Body of pancreas (tissue), 4 donors: ENCODE measurements around the gene TSPAN10.

Experiments
- POLR2A ChIP-seq, 3 donors: fragments of 450-650 bp; IDR thresholded peaks; one replicate each; pipeline ENCODE4 v1.6.1; 2016; ENCODE audit warnings: antibody characterized with exemption in 3 of 3, mild to moderate bottlenecking in 2 of 3
- TF ChIP-seq, protein P1 (sequence below), 7 experiments: fragments of 450-650 bp in 4 of 7; fragments of 200-600 bp in 3 of 7; sonication (generic) in 3 of 7; IDR thresholded peaks; one replicate each; pipeline ENCODE4 v1.5.1; 2016 to 2019; ENCODE audit warnings: antibody characterized with exemption in 7 of 7

DNA sequence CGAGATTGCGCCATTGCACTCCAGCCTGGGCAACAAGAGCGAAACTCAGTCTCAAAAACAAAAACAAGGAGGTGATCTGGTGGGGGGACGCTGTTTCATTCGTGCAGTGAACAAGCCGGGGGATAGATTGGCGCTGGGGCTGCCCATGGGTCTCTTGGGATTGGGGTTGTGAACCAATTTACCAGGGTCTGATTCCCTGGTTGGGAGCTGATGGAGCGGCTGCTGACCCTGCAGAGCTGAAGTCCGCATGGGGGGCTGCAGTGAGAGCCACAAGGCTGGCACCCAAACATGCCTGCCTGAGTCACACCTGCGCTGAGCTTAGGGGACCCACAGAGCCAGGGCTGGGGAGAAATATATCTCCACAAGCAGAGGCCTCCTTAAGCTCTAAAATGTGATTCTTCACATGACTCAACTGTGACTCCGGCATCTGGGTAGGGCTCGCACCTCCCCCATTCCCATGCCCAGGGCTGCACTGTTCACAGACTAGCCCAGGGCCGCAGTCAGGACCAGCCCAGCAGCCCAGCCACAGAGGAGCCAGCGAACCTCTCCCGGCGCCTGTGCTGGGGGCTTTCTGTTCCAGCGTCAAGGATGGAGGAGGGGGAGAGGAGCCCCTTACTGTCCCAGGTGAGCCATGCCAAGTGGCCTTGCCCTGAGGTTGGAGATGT, 5.0 kb downstream of the TSPAN10 start:
- no peak for TF ChIP-seq POLR2A (IDR thresholded peaks at IDR 0.05)
- TF ChIP-seq, protein P1, sequence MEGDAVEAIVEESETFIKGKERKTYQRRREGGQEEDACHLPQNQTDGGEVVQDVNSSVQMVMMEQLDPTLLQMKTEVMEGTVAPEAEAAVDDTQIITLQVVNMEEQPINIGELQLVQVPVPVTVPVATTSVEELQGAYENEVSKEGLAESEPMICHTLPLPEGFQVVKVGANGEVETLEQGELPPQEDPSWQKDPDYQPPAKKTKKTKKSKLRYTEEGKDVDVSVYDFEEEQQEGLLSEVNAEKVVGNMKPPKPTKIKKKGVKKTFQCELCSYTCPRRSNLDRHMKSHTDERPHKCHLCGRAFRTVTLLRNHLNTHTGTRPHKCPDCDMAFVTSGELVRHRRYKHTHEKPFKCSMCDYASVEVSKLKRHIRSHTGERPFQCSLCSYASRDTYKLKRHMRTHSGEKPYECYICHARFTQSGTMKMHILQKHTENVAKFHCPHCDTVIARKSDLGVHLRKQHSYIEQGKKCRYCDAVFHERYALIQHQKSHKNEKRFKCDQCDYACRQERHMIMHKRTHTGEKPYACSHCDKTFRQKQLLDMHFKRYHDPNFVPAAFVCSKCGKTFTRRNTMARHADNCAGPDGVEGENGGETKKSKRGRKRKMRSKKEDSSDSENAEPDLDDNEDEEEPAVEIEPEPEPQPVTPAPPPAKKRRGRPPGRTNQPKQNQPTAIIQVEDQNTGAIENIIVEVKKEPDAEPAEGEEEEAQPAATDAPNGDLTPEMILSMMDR (IDR thresholded peaks at IDR 0.05): no peak
